Uterus (tissue), 2 donors: ENCODE measurements around the gene SERPIND1.

Experiments
- POLR2A ChIP-seq, 2 donors: fragments of 450-650 bp; IDR thresholded peaks; one replicate each; pipeline ENCODE4 v1.6.1; 2016; ENCODE audit warnings: antibody characterized with exemption in 2 of 2, mild to moderate bottlenecking in 1 of 2, moderate library complexity in 1 of 2
- TF ChIP-seq, protein P1 (sequence below), 4 experiments: fragments of 200-600 bp in 2 of 4; fragments of 450-650 bp in 2 of 4; sonication (generic) in 2 of 4; IDR thresholded peaks; one replicate each; pipeline ENCODE4 v1.5.1; 2016 to 2019; ENCODE audit warnings: antibody characterized with exemption in 4 of 4, mild to moderate bottlenecking in 2 of 4, moderate library complexity in 1 of 4

- TF ChIP-seq, protein P1, sequence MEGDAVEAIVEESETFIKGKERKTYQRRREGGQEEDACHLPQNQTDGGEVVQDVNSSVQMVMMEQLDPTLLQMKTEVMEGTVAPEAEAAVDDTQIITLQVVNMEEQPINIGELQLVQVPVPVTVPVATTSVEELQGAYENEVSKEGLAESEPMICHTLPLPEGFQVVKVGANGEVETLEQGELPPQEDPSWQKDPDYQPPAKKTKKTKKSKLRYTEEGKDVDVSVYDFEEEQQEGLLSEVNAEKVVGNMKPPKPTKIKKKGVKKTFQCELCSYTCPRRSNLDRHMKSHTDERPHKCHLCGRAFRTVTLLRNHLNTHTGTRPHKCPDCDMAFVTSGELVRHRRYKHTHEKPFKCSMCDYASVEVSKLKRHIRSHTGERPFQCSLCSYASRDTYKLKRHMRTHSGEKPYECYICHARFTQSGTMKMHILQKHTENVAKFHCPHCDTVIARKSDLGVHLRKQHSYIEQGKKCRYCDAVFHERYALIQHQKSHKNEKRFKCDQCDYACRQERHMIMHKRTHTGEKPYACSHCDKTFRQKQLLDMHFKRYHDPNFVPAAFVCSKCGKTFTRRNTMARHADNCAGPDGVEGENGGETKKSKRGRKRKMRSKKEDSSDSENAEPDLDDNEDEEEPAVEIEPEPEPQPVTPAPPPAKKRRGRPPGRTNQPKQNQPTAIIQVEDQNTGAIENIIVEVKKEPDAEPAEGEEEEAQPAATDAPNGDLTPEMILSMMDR (IDR thresholded peaks at IDR 0.05): no peak
- no peak for TF ChIP-seq POLR2A (IDR thresholded peaks at IDR 0.05)
Measured at GRCh38 chr22:20818471-20818870, 44.6 kb downstream of the SERPIND1 start.
